B cell (primary cell): ENCODE data around the gene DSCAML1. TPM values are rescaled to one million over a fixed set of nuclear protein-coding genes. Genes with fewer than 3 reads are reported as not detected.

Experiments
- ATAC-seq: fragments of 200-7000 bp; cut with Tn5 transposase; one replicate; pipeline ENCODE4 v1.10.0; 2021; ENCODE audit warnings: low read depth, mild to moderate bottlenecking, moderate number of reproducible peaks, moderate library complexity
- CTCF ChIA-PET: fragments of 350-600 bp; sonication (Branson Sonifier 250); formaldehyde crosslinking; loops from one replicate; lab custom pipeline; 2021; ENCODE audit warnings: antibody characterized with exemption, inconsistent platforms; lab: Charles Lee
- POLR2A ChIA-PET: fragments of 350-600 bp; sonication (Branson Sonifier 250); formaldehyde crosslinking; loops from one replicate; lab custom pipeline; 2021; ENCODE audit warnings: antibody characterized with exemption; lab: Charles Lee
- DNase-seq: peaks from one replicate; pipeline ENCODE4 v3.0.0; 2013
- H2AFZ ChIP-seq: 2 replicates; pipeline ENCODE4 v1.6.1; 2012; ENCODE audit warnings: mild to moderate bottlenecking, low read depth, low read length; ENCODE audit not compliant: insufficient read depth, poor library complexity, severe bottlenecking
- H3K27ac ChIP-seq, 2 donors: 1 replicate in 1 of 2; 2 replicates in 1 of 2; pipeline ENCODE4 v1.5.1; 2012 to 2013; ENCODE audit warnings: low read length in 2 of 2, mild to moderate bottlenecking in 2 of 2, moderate library complexity in 1 of 2
- H3K27me3 ChIP-seq, 4 experiments: fragments of 200-600 bp in 1 of 4; sonication (generic) in 1 of 4; replicated peaks in 1 of 4; 1 replicate in 2 of 4; 2 replicates in 2 of 4; pipeline versions ENCODE4 v1.6.1 to v1.7.0; 2013 to 2016; ENCODE audit warnings: low read length in 3 of 4, mild to moderate bottlenecking in 2 of 4, mixed read lengths in 1 of 4, moderate library complexity in 1 of 4; ENCODE audit not compliant: insufficient read depth in 4 of 4, control insufficient read depth in 3 of 4; ENCODE audit errors: control extremely low read depth in 1 of 4
- H3K36me3 ChIP-seq, 2 experiments: replicated peaks in 1 of 2; 1 replicate in 1 of 2; 2 replicates in 1 of 2; pipeline versions ENCODE4 v1.6.1 to v1.7.1; 2013; ENCODE audit warnings: low read length in 1 of 2; ENCODE audit not compliant: insufficient read depth in 2 of 2, control insufficient read depth in 1 of 2; ENCODE audit errors: control extremely low read depth in 1 of 2, extremely low read depth in 1 of 2
- H3K4me1 ChIP-seq, 2 donors: fragments of 200-600 bp in 1 of 2; sonication (generic) in 1 of 2; 1 replicate in 1 of 2; 2 replicates in 1 of 2; pipeline versions ENCODE4 v1.5.1 to v1.6.1; 2013 to 2017; ENCODE audit warnings: low read length in 2 of 2; ENCODE audit not compliant: control insufficient read depth in 2 of 2, insufficient read depth in 2 of 2
- H3K4me2 ChIP-seq: replicated peaks from 2 replicates; pipeline ENCODE3; 2012; ENCODE audit warnings: mild to moderate bottlenecking, low read depth, low read length; ENCODE audit not compliant: poor library complexity, severe bottlenecking
- H3K4me3 ChIP-seq, 5 experiments: fragments of 200-600 bp in 1 of 5; sonication (generic) in 1 of 5; 1 replicate in 3 of 5; 2 replicates in 2 of 5; pipeline versions ENCODE4 v1.5.1 to v1.7.0; 2011 to 2016; ENCODE audit warnings: low read length in 4 of 5, mild to moderate bottlenecking in 4 of 5, low read depth in 2 of 5, control low read depth in 1 of 5, moderate library complexity in 1 of 5; ENCODE audit not compliant: insufficient read depth in 1 of 5; ENCODE audit errors: control extremely low read depth in 1 of 5, extremely low read depth in 1 of 5
- H3K79me2 ChIP-seq: fragments of 200-600 bp; sonication (generic); one replicate; pipeline ENCODE4 v1.6.0; 2016; ENCODE audit warnings: low read length; ENCODE audit not compliant: control insufficient read depth, insufficient read depth
- H3K9ac ChIP-seq: fragments of 200-600 bp; sonication (generic); 2 replicates; pipeline ENCODE4 v1.6.1; 2017; ENCODE audit warnings: mild to moderate bottlenecking, low read length, moderate library complexity
- H3K9me3 ChIP-seq, 3 donors: one replicate each; pipeline versions ENCODE4 v1.6.1 to v1.7.1; 2013; ENCODE audit warnings: low read length in 2 of 3; ENCODE audit not compliant: control insufficient read depth in 2 of 3, insufficient read depth in 1 of 3; ENCODE audit errors: control extremely low read depth in 1 of 3
- H4K20me1 ChIP-seq: 2 replicates; pipeline ENCODE4 v1.6.0; 2012; ENCODE audit warnings: mild to moderate bottlenecking, low read length; ENCODE audit not compliant: insufficient read depth, control insufficient read depth, poor library complexity, severe bottlenecking
- H3K27ac Mint-ChIP-seq: one replicate; pipeline ENCODE4 v1.8.0; 2021; ENCODE audit warnings: mixed read lengths
- H3K27me3 Mint-ChIP-seq: one replicate; pipeline ENCODE4 v1.8.0; 2021; ENCODE audit warnings: mixed read lengths
- H3K4me1 Mint-ChIP-seq: one replicate; pipeline ENCODE4 v1.8.0; 2021; ENCODE audit warnings: mixed read lengths
- H3K4me3 Mint-ChIP-seq: one replicate; pipeline ENCODE4 v1.8.0; 2021; ENCODE audit warnings: mixed read lengths
- H3K9me3 Mint-ChIP-seq: one replicate; pipeline ENCODE4 v1.8.0; 2022; ENCODE audit warnings: mixed read lengths; ENCODE audit not compliant: insufficient read depth
- CTCF ChIP-seq: fragments of 200-600 bp; IDR thresholded peaks from one replicate; pipeline ENCODE4 v1.8.0; 2022; ENCODE audit warnings: antibody characterized with exemption, mild to moderate bottlenecking
- EZH2 ChIP-seq: IDR thresholded peaks from 2 replicates; pipeline ENCODE4 v1.6.1; 2012; ENCODE audit warnings: borderline replicate concordance, low read depth, mild to moderate bottlenecking, moderate library complexity, low read length; ENCODE audit not compliant: insufficient read depth, poor library complexity, severe bottlenecking
- WGBS: methylation state at CpG from one replicate; pipeline ENCODE4 v1.1.5; 2013; ENCODE audit warnings: missing lambda C conversion rate; ENCODE audit not compliant: insufficient coverage; 5-methylcytosine and 5-hydroxymethylcytosine counted together
- intact Hi-C: fragments of 100-400 bp; cut with micrococcal nuclease; formaldehyde crosslinking; loops from one replicate; pipeline ENCODE4 v1.10.0; 2022
- polyA plus RNA-seq: library from polyadenylated mRNA; depleted of rRNA; stranded (reverse); fragments of >200 nt; gene quantifications from 2 replicates; pipeline ENCODE4 v1.2.3, GENCODE V29; 2012
- total RNA-seq, 2 donors: library from RNA; stranded (reverse); fragments of 120-200 nt in 1 of 2; gene quantifications; 1 replicate in 1 of 2; 2 replicates in 1 of 2; pipeline versions ENCODE4 v1.2.3 to v1.2.4, GENCODE V29; 2013 to 2022

Gene DSCAML1
- total and polyA plus RNA-seq, 2 donors (not counting 1 experiment from before 2014, with no cell fraction given) = 1.2 to 6.2 TPM

- WGBS = 73% methylated on average over 4 of the region's 6 CpGs
- no peaks in the 10 kb centered on the region for H4K20me1 ChIP-seq
- DNase-seq = no peak
- no peak overlapping the region for H3K27ac Mint-ChIP-seq
- H3K9me3 Mint-ChIP-seq = no peaks in the 10 kb centered on the region
- no peak overlapping the region for H3K4me2 ChIP-seq
- no peaks in the 10 kb centered on the region for H3K79me2 ChIP-seq
- H3K4me1 Mint-ChIP-seq = no peaks in the 10 kb centered on the region
- ATAC-seq = no peak
- peaks cover 0 to 5% (median 0%) of the 10 kb centered on the region in 3 donors for H3K9me3 ChIP-seq
- H2AFZ ChIP-seq = no peak overlapping the region
- ChIA-PET POLR2A (no interaction called here), CTCF (no interaction called here)
- no peaks in the 10 kb centered on the region for H3K4me1 ChIP-seq
- intact Hi-C loops = no loop called here
- H3K27me3 ChIP-seq = no peaks in the 10 kb centered on the region
- no peaks in the 10 kb centered on the region for H3K36me3 ChIP-seq
- peaks cover 16% of the 10 kb centered on the region for H3K27me3 Mint-ChIP-seq
- no peak for TF ChIP-seq CTCF
- TF ChIP-seq EZH2 = no peak
- no peak overlapping the region for H3K27ac ChIP-seq
- no peak overlapping the region for H3K4me3 Mint-ChIP-seq
- H3K9ac ChIP-seq = no peak overlapping the region
- H3K4me3 ChIP-seq = no peak overlapping the region
Observed at GRCh38 chr11:117498791-117499190, 298.2 kb downstream of the DSCAML1 start.

- DNase-seq (no peak), ATAC-seq (no peak)
- Histone ChIP-seq H2AFZ (no peak overlapping the region), H4K20me1 (no peaks in the 10 kb centered on the region), H3K4me3 (no peak overlapping the region), H3K9me3 (peaks cover 0 to 5% (median 0%) of the 10 kb centered on the region in 3 donors), H3K9ac (no peak overlapping the region), H3K36me3 (no peaks in the 10 kb centered on the region), H3K27ac (no peak overlapping the region), H3K4me2 (no peak overlapping the region), H3K79me2 (no peaks in the 10 kb centered on the region), H3K4me1 (no peaks in the 10 kb centered on the region), H3K27me3 (peaks cover 0 to 5% (median 1%) of the 10 kb centered on the region in 4 experiments)
- Mint-ChIP-seq H3K27me3 (peaks cover 20% of the 10 kb centered on the region), H3K27ac (no peak overlapping the region), H3K9me3 (no peaks in the 10 kb centered on the region), H3K4me1 (no peaks in the 10 kb centered on the region), H3K4me3 (no peak overlapping the region)
- CTCF ChIA-PET = no interaction called here
- WGBS = 96% methylated on average over 8 of the region's 11 CpGs
- intact Hi-C loops = no loop called here
- no peak for TF ChIP-seq CTCF
- no peak for TF ChIP-seq EZH2
- POLR2A ChIA-PET = no interaction called here
Observed at GRCh38 chr11:117497206-117497951, 299.6 kb downstream of the DSCAML1 start.
